Measurements from ENCODE around the gene IFI6.
"Not testable (repeated sequence)": the region's sequence is repeated elsewhere in the genome, so short reads cannot be mapped to it uniquely, and the experiment has no call there.

Gene IFI6

DNA sequence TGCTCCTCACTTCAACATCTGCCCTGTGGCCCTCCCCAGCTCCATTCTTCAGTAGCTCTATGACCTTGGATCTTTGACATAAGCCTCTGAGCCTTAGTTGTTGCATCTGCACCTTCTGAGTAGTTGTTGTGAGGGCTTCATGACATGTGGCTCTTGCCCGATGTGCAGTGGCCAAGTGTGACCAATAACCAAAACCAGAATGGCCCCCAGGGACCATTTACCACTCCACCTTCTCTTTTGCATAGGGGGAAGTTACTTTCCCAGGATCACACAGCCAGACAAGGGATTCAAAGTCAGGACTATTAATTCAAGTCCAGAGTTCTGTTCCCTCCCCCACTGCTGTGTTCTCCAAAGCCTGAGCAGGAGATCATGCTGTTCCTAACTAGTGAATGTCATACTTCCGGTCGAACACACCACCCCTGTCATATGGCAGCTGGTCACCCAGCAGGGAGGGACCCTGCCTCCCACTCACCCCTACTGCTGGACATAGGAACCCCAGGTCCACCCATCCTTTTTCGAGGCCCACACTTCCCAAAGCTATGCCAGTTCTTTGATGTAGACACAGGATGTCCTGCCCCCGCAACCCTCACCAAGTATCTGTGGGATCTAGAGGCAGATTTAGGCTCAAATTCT, 41.0 kb downstream of the IFI6 start:
- no peak overlapping the region for H3K9ac ChIP-seq (ENCODE audit: low read length)
- peaks cover 34% of the 10 kb centered on the region for H3K27me3 ChIP-seq (ENCODE audit: control insufficient read depth, insufficient read depth, low read length)
- H3K4me3 ChIP-seq (ENCODE audit: low read length), result no peak overlapping the region
- H3K4me1 ChIP-seq (ENCODE audit: control insufficient read depth, insufficient read depth, low read length), result peaks cover 5% of the 10 kb centered on the region
- no peaks in the 10 kb centered on the region for H3K9me3 ChIP-seq (ENCODE audit: control insufficient read depth, low read length)
- no peaks in the 10 kb centered on the region for H3K36me3 ChIP-seq (ENCODE audit: control insufficient read depth, insufficient read depth, low read length)

DNA sequence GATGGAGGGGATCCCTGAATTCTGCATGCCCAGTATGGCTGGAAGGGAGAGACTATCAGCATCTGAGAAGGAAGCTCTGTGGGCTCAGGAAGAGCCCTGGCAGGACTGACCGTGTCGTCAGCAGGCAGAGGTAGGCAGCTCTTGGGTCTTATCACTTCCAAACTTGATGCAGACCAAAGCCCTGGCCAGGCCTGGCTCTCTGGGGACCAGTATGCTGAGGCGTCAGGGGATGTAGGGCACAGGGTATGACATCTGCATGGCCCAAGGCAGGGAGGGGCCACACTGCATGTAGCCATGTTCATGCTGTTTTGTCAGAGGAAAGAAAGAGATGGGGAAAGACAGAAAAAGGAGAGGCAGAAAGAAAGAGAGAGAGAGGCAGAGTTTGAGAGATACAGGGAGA, 43.3 kb downstream of the IFI6 start:
- no peak overlapping the region for H3K4me3 ChIP-seq (ENCODE audit: low read length)
- H3K9ac ChIP-seq (ENCODE audit: low read length), result no peak overlapping the region
- H3K27me3 ChIP-seq (ENCODE audit: control insufficient read depth, insufficient read depth, low read length), result peaks cover 15% of the 10 kb centered on the region
- no peaks in the 10 kb centered on the region for H3K36me3 ChIP-seq (ENCODE audit: control insufficient read depth, insufficient read depth, low read length)
- H3K9me3 ChIP-seq (ENCODE audit: control insufficient read depth, low read length), result no peaks in the 10 kb centered on the region
- no peaks in the 10 kb centered on the region for H3K4me1 ChIP-seq (ENCODE audit: control insufficient read depth, insufficient read depth, low read length)

DNA sequence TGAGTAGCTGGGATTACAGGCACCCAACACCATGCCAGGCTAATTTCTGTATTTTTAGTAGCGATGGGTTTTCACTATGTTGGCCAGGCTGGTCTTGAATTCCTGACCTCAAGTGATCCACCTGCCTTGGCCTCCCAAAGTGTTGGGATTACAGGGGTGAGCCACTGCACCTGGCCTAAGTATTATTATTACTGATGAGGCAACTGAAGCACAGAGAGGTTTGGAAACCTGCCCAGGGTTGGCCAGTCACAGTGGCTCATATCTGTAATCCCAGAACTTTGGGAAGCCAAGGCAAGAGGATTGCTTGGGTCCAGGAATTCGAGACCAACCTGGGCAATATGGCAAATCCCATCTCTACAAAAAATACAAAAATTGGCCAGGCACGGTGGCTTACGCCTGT, 44.3 kb downstream of the IFI6 start:
- H3K4me3 ChIP-seq (ENCODE audit: low read length); H3K9me3 ChIP-seq (ENCODE audit: control insufficient read depth, low read length); H3K4me1 ChIP-seq (ENCODE audit: control insufficient read depth, insufficient read depth, low read length); H3K36me3 ChIP-seq (ENCODE audit: control insufficient read depth, insufficient read depth, low read length); H3K27me3 ChIP-seq (ENCODE audit: control insufficient read depth, insufficient read depth, low read length); H3K9ac ChIP-seq (ENCODE audit: low read length): not testable (repeated sequence)

DNA sequence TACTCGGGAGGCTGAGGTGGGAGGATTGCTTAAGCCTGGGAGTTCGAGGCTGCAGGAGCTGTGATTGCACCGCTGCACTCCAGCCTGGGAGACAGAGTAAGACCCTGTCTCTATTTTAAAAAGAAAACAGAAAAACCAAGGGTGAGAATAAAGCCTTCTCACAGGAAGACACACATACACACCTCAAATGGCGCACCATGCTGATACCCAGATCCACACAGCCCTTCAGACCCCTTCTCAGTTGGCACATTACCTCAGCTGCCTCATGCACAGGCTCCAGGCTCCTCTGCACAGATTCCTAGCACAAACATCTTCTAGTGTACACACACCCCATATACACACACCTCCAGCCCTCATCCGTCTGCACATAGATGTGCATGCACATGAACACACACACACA, 44.9 kb downstream of the IFI6 start:
- Histone ChIP-seq H3K9ac (ENCODE audit: low read length) (no peak overlapping the region), H3K27me3 (ENCODE audit: control insufficient read depth, insufficient read depth, low read length) (peaks cover 3% of the 10 kb centered on the region), H3K36me3 (ENCODE audit: control insufficient read depth, insufficient read depth, low read length) (no peaks in the 10 kb centered on the region), H3K4me1 (ENCODE audit: control insufficient read depth, insufficient read depth, low read length) (peaks cover 3% of the 10 kb centered on the region), H3K4me3 (ENCODE audit: low read length) (no peak overlapping the region), H3K9me3 (ENCODE audit: control insufficient read depth, low read length) (no peaks in the 10 kb centered on the region)

DNA sequence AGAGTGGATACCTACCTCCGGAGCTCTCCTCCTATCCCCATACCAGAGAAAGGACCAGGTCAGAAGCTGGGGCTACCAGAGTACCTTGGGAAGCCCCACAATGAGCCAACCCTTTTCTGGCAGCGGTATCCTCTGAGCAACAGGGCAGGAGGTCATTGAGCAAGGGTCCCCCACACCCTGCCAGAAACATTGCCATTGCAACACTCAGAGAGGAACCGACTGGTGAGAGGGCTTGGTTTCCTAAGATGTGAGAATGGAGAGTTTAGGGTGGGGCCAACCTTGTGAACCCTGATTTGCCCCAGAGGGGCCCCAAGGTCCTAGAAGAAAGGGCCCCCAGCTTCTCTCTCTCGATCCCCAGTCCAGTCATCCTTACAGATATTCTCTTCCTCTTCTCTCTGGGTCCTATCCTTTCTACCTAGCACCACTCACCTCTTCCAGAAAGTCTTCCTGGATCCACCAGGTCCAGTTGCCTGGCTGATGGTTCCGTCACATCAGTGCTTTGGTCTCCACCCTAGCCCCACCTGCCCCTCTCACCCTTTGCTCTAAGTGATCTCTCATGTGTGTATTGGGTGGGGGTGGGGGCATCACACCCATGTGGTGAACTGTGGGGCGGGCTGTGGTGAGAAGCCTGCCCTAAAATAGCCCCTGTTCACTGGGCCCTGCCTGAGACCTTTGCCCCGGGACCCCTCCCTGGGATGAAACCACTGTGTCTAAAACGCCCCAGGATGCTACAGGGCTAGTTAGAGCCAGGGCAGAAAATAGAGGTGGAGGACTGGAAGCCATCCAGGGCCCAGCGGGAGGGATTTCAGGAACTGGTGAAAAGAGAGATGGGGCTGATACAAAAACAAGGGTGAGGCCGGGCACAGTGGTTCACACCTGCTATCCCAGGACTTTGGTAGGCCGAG, 45.7 kb downstream of the IFI6 start:
- H3K9ac ChIP-seq (ENCODE audit: low read length), result no peak overlapping the region
- peaks cover 8% of the 10 kb centered on the region for H3K4me1 ChIP-seq (ENCODE audit: control insufficient read depth, insufficient read depth, low read length)
- no peaks in the 10 kb centered on the region for H3K9me3 ChIP-seq (ENCODE audit: control insufficient read depth, low read length)
- no peak overlapping the region for H3K4me3 ChIP-seq (ENCODE audit: low read length)
- H3K27me3 ChIP-seq (ENCODE audit: control insufficient read depth, insufficient read depth, low read length), result peaks cover 3% of the 10 kb centered on the region
- H3K36me3 ChIP-seq (ENCODE audit: control insufficient read depth, insufficient read depth, low read length), result no peaks in the 10 kb centered on the region

DNA sequence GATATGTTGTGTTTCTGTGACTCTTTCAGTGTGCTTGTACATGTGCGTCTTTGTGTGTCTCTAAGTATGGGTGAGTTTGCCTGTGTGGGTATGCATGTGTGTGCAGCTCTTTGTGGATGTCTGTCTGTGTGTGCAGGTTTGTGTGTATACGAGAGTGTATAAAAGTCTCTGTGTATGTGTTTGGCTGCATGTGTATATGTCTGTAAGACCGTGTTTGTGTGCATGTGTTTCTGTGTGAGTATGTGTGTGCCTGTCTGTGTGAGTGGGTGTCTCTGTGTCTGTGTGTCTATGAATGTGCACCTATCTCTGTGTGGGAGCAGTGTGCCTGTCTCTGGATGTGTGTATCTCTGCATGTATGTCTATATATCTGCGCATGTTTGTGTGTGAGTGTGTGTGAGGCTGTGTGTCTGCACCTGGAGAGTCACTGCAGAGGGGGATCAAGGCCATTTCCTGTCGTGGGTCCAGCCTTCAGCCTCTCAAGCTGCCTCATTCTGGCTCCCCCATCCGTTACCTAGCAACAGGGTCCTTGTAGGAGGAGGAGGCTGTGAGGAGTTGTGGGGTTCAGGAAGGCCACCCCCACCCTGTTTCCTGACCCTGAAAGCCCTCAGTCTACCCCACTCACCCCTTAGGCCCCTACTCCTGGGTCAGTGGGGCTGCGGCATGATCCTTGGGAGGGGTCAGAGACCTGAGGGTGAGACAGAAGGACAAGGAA, 47.4 kb downstream of the IFI6 start:
- Histone ChIP-seq H3K9ac (ENCODE audit: low read length) (no peak overlapping the region), H3K9me3 (ENCODE audit: control insufficient read depth, low read length) (no peaks in the 10 kb centered on the region), H3K4me1 (ENCODE audit: control insufficient read depth, insufficient read depth, low read length) (peaks cover 9% of the 10 kb centered on the region), H3K4me3 (ENCODE audit: low read length) (no peak overlapping the region), H3K27me3 (ENCODE audit: control insufficient read depth, insufficient read depth, low read length) (peaks cover 3% of the 10 kb centered on the region), H3K36me3 (ENCODE audit: control insufficient read depth, insufficient read depth, low read length) (no peaks in the 10 kb centered on the region)

DNA sequence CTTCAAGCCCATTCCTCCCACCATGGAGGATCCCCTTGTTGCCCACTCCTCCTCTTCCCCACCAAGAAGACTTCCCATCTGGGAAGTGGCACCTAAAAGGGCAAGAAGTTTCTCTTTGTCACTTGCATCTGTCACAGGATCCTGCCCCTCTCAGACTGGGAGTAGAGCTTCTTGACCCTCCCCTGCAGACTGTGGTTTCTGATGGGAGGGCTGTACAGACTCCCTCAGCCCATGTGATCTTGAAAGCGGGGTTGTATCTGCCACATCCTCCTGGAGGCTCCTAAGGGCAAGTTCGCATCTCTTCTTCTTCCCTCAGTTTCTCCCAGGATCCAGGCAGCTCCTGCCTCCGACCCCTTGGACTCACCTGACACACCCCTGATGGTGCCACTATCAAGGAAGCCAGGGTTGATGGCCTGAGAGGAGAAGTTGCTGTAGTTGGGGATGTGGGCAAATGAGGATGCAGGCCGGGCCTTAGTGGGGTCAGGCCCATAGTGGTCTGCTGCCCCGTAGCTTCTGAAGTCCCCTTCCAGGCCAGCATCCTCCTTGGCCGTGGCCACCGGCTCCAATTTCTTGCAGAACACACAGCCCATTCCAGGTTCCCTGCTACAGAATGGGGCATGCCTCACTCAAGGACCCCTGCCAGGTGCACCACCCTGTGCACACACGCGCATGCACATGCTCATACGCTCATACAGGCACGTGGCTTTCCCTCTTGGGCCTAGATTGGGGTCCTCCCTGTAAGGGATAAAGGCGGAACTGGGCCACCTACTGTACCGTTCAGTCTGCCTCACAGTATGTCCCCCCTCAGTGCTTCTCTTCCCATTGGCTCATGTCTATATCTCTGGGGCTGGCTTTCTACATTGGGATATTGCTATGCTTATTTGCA, 48.4 kb downstream of the IFI6 start:
- Histone ChIP-seq H3K27me3 (ENCODE audit: control insufficient read depth, insufficient read depth, low read length) (no peaks in the 10 kb centered on the region), H3K9ac (ENCODE audit: low read length) (no peak overlapping the region), H3K4me3 (ENCODE audit: low read length) (no peak overlapping the region), H3K9me3 (ENCODE audit: control insufficient read depth, low read length) (no peaks in the 10 kb centered on the region), H3K4me1 (ENCODE audit: control insufficient read depth, insufficient read depth, low read length) (peaks cover 9% of the 10 kb centered on the region), H3K36me3 (ENCODE audit: control insufficient read depth, insufficient read depth, low read length) (no peaks in the 10 kb centered on the region)

DNA sequence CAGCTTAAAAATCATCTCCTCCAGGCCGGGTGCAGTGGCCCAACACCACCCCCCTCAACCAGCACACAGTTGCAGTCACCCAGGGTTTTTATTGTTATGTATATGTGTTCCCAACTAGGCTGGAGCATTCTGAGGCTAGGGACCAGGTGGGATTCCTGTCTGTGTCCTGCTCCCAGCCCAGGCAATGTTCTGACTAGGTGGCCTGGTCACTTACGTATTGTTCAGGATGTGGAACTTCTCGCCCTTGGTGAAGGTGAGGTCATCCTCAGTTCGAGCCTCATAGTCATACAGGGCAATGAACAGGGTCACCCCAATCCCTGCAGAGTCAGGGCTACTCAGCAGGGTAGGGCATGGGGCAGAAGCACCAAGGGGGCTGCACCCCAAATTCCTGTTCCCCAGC, 49.2 kb downstream of the IFI6 start:
- Histone ChIP-seq H3K36me3 (ENCODE audit: control insufficient read depth, insufficient read depth, low read length) (no peaks in the 10 kb centered on the region), H3K4me1 (ENCODE audit: control insufficient read depth, insufficient read depth, low read length) (peaks cover 9% of the 10 kb centered on the region), H3K4me3 (ENCODE audit: low read length) (no peak overlapping the region)

DNA sequence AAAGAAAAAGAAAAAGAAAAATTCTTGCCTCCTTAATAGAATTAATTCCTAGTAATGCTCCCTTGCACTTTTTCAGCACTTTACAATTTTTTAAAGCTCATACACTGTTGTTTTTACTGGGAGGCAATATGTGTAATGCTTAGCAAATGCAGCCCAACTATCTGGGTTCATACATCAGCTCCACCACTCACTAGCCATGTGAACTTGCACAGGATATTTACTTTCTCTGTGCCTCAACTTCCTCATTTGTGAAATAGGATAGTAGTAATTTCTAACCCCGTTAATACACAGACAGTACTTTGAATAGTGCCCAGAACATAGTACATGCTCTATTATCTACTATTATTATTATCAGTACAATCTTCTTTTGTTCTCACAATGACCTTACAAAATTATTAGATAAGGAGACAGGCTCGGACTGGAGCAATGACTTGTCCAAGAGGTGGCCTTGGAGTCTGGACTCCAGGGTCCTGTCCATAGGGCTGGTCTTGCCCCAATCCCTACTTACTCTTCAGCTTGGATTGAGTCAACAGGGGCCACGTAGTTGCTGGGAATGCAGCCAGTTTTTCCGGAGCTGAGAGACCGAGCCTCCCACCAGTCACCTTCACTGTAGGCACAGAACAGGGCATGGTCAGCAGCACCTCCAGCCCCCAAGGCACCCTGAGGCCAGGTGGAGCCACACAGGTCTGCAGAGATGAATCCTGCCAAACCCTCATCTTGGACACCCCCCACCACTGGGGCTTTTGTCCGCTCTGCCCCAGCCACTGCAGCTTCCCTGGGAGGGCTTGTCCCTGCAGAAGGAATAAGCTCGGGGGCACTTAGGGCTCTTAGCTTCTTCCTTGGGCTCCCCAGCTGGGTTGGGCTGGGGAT, 50.7 kb downstream of the IFI6 start:
- no peaks in the 10 kb centered on the region for H3K36me3 ChIP-seq (ENCODE audit: control insufficient read depth, insufficient read depth, low read length)
- H3K27me3 ChIP-seq (ENCODE audit: control insufficient read depth, insufficient read depth, low read length), result no peaks in the 10 kb centered on the region
- H3K9me3 ChIP-seq (ENCODE audit: control insufficient read depth, low read length), result no peaks in the 10 kb centered on the region
- H3K4me1 ChIP-seq (ENCODE audit: control insufficient read depth, insufficient read depth, low read length), result peaks cover 9% of the 10 kb centered on the region
- no peak overlapping the region for H3K4me3 ChIP-seq (ENCODE audit: low read length)
- no peak overlapping the region for H3K9ac ChIP-seq (ENCODE audit: low read length)

More for the DNA sequence above, 49.2 kb downstream of the IFI6 start:
- Histone ChIP-seq H3K9ac (ENCODE audit: low read length) (no peak overlapping the region), H3K9me3 (ENCODE audit: control insufficient read depth, low read length) (no peaks in the 10 kb centered on the region), H3K27me3 (ENCODE audit: control insufficient read depth, insufficient read depth, low read length) (no peaks in the 10 kb centered on the region)

DNA sequence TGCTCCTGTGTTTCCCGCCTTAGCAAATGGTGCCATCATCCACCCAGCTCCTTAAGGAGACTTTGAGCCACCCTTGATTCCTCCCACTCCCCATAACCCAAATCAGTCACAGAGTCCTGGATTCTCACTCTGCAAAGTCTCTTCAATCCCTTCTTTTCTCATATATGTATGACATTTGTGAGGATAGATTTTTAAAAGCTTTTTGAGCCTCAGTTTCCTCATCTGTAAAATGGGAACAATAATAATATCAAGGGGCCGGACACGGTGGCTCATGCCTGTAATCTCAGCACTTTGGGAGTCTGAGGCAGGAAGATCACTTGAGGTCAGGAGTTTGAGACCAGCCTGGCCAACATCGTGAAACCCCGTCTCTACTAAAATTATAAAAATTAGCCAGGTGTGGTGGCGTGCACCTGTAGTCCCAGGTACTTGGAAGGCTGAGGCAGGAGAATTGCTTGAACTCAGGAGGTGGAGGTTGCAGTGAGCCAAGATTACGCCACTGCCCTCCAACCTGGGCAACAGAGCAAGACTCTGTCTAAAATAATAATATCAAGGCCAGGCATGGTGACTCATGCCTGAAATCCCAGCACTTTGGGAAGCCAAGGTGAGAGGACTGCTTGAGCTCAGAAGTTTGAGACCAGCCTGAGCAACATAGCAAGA, 52.1 kb downstream of the IFI6 start:
- H3K9me3 ChIP-seq (ENCODE audit: control insufficient read depth, low read length); H3K36me3 ChIP-seq (ENCODE audit: control insufficient read depth, insufficient read depth, low read length); H3K27me3 ChIP-seq (ENCODE audit: control insufficient read depth, insufficient read depth, low read length); H3K4me3 ChIP-seq (ENCODE audit: low read length); H3K4me1 ChIP-seq (ENCODE audit: control insufficient read depth, insufficient read depth, low read length); H3K9ac ChIP-seq (ENCODE audit: low read length): not testable (repeated sequence)
